Memory B cell (primary cell): ENCODE measurements around the gene HSD17B14.
"Not testable (repeated sequence)": the region's sequence is repeated elsewhere in the genome, so short reads cannot be mapped to it uniquely, and the experiment has no call there.

ENCODE experiments used
- ATAC-seq: fragments of 150-1000 bp; cut with Tn5 transposase; 2 replicates; pipeline ENCODE4 v1.10.0; 2021; ENCODE audit warnings: low read depth, mild to moderate bottlenecking, moderate library complexity
- DNase-seq, 2 donors: peaks; one replicate each; pipeline ENCODE4 v3.0.0; 2022; ENCODE audit warnings: low spot score in 2 of 2
- H3K27ac Mint-ChIP-seq: one replicate; pipeline ENCODE4 v1.8.0; 2022; ENCODE audit warnings: mild to moderate bottlenecking, moderate library complexity, mixed read lengths
- H3K27me3 Mint-ChIP-seq: one replicate; pipeline ENCODE4 v1.8.0; 2022; ENCODE audit warnings: mixed read lengths
- H3K36me3 Mint-ChIP-seq: one replicate; pipeline ENCODE4 v1.8.0; 2022; ENCODE audit warnings: mild to moderate bottlenecking, mixed read lengths
- H3K4me1 Mint-ChIP-seq: one replicate; pipeline ENCODE4 v1.8.0; 2022; ENCODE audit warnings: mixed read lengths
- H3K4me3 Mint-ChIP-seq: one replicate; pipeline ENCODE4 v1.8.0; 2022; ENCODE audit warnings: mild to moderate bottlenecking, moderate library complexity, mixed read lengths
- H3K9me3 Mint-ChIP-seq: one replicate; pipeline ENCODE4 v1.8.0; 2022; ENCODE audit warnings: mixed read lengths

The HSD17B14 gene

GRCh38 chr19:48854103-48854502 is 17.8 kb upstream of the HSD17B14 start:
- ATAC-seq (no peak), DNase-seq (no peak)
- Mint-ChIP-seq H3K4me3 (no peak overlapping the region), H3K27ac (no peak overlapping the region), H3K27me3 (no peaks in the 10 kb centered on the region), H3K4me1 (peaks cover 3% of the 10 kb centered on the region), H3K9me3 (no peaks in the 10 kb centered on the region), H3K36me3 (no peaks in the 10 kb centered on the region)

- no peak overlapping the region for H3K27ac Mint-ChIP-seq
- no peaks in the 10 kb centered on the region for H3K36me3 Mint-ChIP-seq
- no peaks in the 10 kb centered on the region for H3K9me3 Mint-ChIP-seq
- no peak overlapping the region for H3K4me3 Mint-ChIP-seq
- no peak for DNase-seq
- no peak for ATAC-seq
- H3K4me1 Mint-ChIP-seq, result no peaks in the 10 kb centered on the region
- H3K27me3 Mint-ChIP-seq, result no peaks in the 10 kb centered on the region
Observed at GRCh38 chr19:48853483-48853882, 17.2 kb upstream of the HSD17B14 start.

- H3K36me3 Mint-ChIP-seq, result no peaks in the 10 kb centered on the region
- no peak overlapping the region for H3K4me3 Mint-ChIP-seq
- H3K9me3 Mint-ChIP-seq, result no peaks in the 10 kb centered on the region
- H3K4me1 Mint-ChIP-seq, result no peaks in the 10 kb centered on the region
- ATAC-seq, result no peak
- no peak overlapping the region for H3K27ac Mint-ChIP-seq
- no peaks in the 10 kb centered on the region for H3K27me3 Mint-ChIP-seq
- no peak for DNase-seq
Observed at GRCh38 chr19:48852292-48852691, 16.0 kb upstream of the HSD17B14 start.

GRCh38 chr19:48846659-48847058 is 10.4 kb upstream of the HSD17B14 start:
- H3K27me3 Mint-ChIP-seq, H3K27ac Mint-ChIP-seq, DNase-seq, H3K4me1 Mint-ChIP-seq, H3K36me3 Mint-ChIP-seq, ATAC-seq, H3K4me3 Mint-ChIP-seq, H3K9me3 Mint-ChIP-seq: not testable (repeated sequence)

DNA sequence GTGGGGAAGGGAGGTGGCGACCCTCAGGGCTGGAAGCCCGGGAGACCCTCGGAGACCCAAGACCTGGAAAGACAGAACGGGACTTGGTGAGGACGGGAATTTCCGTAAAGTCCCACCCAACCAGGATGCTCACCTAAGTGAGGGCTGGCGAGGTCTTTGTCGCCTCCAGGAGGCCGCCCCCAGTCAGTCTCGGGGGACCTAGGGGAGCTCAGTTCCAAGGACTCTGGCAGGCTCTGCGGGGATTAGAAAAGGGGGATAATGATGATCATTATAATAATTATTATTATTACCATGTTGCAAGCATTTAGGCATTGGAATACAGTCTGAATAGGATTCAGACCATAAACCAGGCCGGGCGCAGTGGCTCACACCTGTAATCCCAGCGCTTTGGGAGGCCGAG is 9.1 kb upstream of the HSD17B14 start:
- ATAC-seq (no peak), DNase-seq (no peak)
- Mint-ChIP-seq H3K4me1 (peaks cover 2% of the 10 kb centered on the region), H3K27ac (no peak overlapping the region), H3K36me3 (no peaks in the 10 kb centered on the region), H3K27me3 (no peaks in the 10 kb centered on the region), H3K9me3 (no peaks in the 10 kb centered on the region), H3K4me3 (no peak overlapping the region)

- Mint-ChIP-seq H3K9me3 (no peaks in the 10 kb centered on the region), H3K27me3 (no peaks in the 10 kb centered on the region), H3K36me3 (no peaks in the 10 kb centered on the region), H3K4me1 (peaks cover 2% of the 10 kb centered on the region), H3K27ac (no peak overlapping the region), H3K4me3 (no peak overlapping the region)
- ATAC-seq (no peak), DNase-seq (no peak)
Observed at GRCh38 chr19:48844472-48844871, 8.2 kb upstream of the HSD17B14 start.

DNA sequence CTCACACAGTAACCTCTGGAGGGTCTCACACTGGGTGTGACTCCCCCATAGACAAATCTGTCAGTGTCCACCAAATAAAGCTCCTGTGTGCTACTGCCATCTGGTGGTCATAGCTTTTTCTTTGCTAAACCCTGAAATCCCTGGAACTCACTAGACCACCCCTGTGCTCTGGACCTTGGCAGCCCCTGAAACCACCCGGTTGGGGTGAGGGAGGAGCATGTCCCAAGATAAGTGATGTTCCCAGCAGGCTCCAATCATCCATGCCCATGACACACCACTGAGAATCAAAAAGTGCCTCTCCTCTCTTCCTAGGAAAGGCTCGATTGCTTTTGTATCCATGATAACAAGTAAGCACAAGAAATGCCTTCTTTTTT is 6.5 kb upstream of the HSD17B14 start:
- DNase-seq, result peak; percentile 65 to 67
- no peak overlapping the region for H3K4me3 Mint-ChIP-seq
- no peak overlapping the region for H3K27ac Mint-ChIP-seq
- peaks cover 2% of the 10 kb centered on the region for H3K4me1 Mint-ChIP-seq
- H3K36me3 Mint-ChIP-seq, result no peaks in the 10 kb centered on the region
- no peaks in the 10 kb centered on the region for H3K27me3 Mint-ChIP-seq
- no peaks in the 10 kb centered on the region for H3K9me3 Mint-ChIP-seq
- peak; percentile 69 for ATAC-seq

DNA sequence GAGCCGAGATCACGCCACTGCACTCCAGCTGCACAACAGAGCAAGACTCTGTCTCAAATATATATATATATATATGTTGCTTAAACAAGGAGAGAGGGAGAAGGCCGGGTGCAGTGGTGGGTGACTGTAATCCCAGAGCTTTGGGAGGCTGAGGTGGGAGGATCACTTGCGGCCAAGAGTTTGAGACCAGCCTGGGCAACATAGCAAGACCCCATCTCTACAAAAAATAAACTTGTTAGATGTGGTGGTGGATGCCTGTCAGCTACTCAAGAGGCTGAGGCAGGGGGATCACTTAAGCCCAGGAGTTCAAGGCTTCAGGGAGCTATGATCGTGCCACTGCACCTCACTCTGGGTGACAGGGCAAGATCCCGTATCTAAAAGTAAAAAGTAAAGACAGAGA is 5.3 kb upstream of the HSD17B14 start:
- Mint-ChIP-seq H3K9me3 (no peaks in the 10 kb centered on the region), H3K36me3 (no peaks in the 10 kb centered on the region), H3K4me1 (peaks cover 8% of the 10 kb centered on the region), H3K27me3 (no peaks in the 10 kb centered on the region), H3K4me3 (no peak overlapping the region), H3K27ac (no peak overlapping the region)
- DNase-seq (no peak), ATAC-seq (no peak)

- Mint-ChIP-seq H3K36me3 (no peaks in the 10 kb centered on the region), H3K4me1 (peaks cover 11% of the 10 kb centered on the region), H3K4me3 (no peak overlapping the region), H3K27ac (no peak overlapping the region), H3K9me3 (no peaks in the 10 kb centered on the region), H3K27me3 (no peaks in the 10 kb centered on the region)
- DNase-seq, result no peak
- no peak for ATAC-seq
Observed at GRCh38 chr19:48841047-48841446, 4.8 kb upstream of the HSD17B14 start.

DNA sequence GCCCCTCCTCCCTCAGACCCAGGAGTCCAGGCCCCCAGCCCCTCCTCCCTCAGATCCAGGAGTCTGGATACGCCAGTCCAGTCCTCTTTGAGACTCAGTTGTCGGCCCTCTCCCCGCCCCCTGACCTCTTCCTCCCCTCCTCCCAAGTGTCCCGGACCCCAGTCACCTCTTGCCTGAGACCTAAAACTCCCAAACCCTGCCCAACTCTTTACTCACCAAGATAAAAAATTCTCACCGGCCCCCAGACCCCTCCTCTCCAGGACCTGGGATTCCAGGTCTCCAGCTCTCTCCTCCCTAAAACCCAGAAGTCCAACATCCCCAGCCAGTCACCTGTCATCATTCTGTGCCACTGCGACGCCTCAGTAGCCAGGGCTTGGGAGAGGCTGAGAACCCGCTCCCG is 1.4 kb upstream of the HSD17B14 start:
- H3K27ac Mint-ChIP-seq, result no peak overlapping the region
- no peaks in the 10 kb centered on the region for H3K36me3 Mint-ChIP-seq
- H3K9me3 Mint-ChIP-seq, result no peaks in the 10 kb centered on the region
- peak overlapping the region; percentile 66 for H3K4me3 Mint-ChIP-seq
- no peak for ATAC-seq
- peaks cover 19% of the 10 kb centered on the region for H3K4me1 Mint-ChIP-seq
- no peaks in the 10 kb centered on the region for H3K27me3 Mint-ChIP-seq
- no peak for DNase-seq

DNA sequence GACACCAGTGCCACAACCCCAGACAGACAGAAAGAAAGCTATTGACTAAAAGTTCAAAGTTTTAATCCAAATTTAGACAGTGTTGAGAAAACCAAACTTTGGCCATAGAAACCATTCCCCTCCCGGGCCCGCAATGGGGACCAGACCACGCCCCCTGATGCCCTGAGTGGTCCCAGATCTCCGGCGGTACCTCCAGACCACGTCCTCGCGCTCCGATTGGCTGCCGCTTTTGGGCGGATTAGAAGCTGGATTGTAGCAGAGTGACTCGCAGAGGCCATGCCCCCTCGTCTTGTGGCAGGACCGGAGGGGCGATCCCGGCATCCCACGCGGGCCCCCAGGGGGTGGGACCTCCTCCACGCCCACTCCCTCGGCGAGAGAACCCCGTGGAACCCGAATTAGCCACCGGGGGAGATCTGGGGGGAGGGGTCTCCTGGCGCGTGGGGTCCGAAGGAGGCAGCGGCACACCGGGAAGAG is 797 bp upstream of the HSD17B14 start:
- Mint-ChIP-seq H3K9me3 (no peaks in the 10 kb centered on the region), H3K4me1 (peaks cover 17% of the 10 kb centered on the region), H3K4me3 (peak overlapping the region; percentile 88), H3K36me3 (no peaks in the 10 kb centered on the region), H3K27me3 (no peaks in the 10 kb centered on the region), H3K27ac (peak overlapping the region; percentile 94)
- ATAC-seq (peak; percentile 78), DNase-seq (peak; percentile 68 to 69)

GRCh38 chr19:48835734-48836088 is 580 bp downstream of the HSD17B14 start:
- peak overlapping the region; percentile 88 for H3K4me3 Mint-ChIP-seq
- H3K9me3 Mint-ChIP-seq, result no peaks in the 10 kb centered on the region
- H3K27ac Mint-ChIP-seq, result peak overlapping the region; percentile 94
- no peaks in the 10 kb centered on the region for H3K36me3 Mint-ChIP-seq
- peaks cover 17% of the 10 kb centered on the region for H3K4me1 Mint-ChIP-seq
- ATAC-seq (peak; percentile 91), DNase-seq (peak; percentile 95 to 97)
- no peaks in the 10 kb centered on the region for H3K27me3 Mint-ChIP-seq

- no peak for ATAC-seq
- Mint-ChIP-seq H3K4me1 (peaks cover 17% of the 10 kb centered on the region), H3K27ac (peak overlapping the region; percentile 32), H3K36me3 (no peaks in the 10 kb centered on the region), H3K9me3 (no peaks in the 10 kb centered on the region), H3K27me3 (no peaks in the 10 kb centered on the region), H3K4me3 (peak overlapping the region; percentile 64)
- DNase-seq, result no peak
Observed at GRCh38 chr19:48833977-48834376, 2.3 kb downstream of the HSD17B14 start.

GRCh38 chr19:48833049-48833448 is 3.2 kb downstream of the HSD17B14 start:
- Mint-ChIP-seq H3K27ac (no peak overlapping the region), H3K27me3 (no peaks in the 10 kb centered on the region), H3K36me3 (no peaks in the 10 kb centered on the region), H3K4me1 (peaks cover 17% of the 10 kb centered on the region), H3K9me3 (no peaks in the 10 kb centered on the region), H3K4me3 (no peak overlapping the region)
- ATAC-seq, result no peak
- DNase-seq, result no peak

DNA sequence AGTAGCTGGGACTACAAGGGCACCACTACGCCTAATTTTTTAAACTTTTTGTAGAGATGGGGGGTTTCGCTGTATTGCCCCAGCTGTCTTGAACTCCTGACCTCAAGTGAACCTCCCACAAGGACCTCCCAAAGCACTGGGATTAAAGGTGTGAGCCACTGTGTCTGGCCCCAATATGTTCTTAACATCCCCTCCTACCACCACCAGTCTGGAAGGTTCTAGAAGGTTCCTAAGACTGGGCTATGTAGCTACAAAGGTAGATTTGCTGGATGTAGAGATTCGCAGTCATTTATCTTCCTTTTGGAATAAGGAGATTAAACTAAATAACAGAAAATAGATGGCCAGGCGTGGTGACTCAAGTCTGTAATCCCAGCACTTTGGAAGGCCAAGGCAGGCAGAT is 5.3 kb downstream of the HSD17B14 start:
- ATAC-seq (no peak), DNase-seq (no peak)
- no peak overlapping the region for H3K27ac Mint-ChIP-seq
- H3K4me1 Mint-ChIP-seq, result peaks cover 7% of the 10 kb centered on the region
- H3K36me3 Mint-ChIP-seq, result no peaks in the 10 kb centered on the region
- H3K4me3 Mint-ChIP-seq, result no peak overlapping the region
- H3K27me3 Mint-ChIP-seq, result no peaks in the 10 kb centered on the region
- no peaks in the 10 kb centered on the region for H3K9me3 Mint-ChIP-seq

DNA sequence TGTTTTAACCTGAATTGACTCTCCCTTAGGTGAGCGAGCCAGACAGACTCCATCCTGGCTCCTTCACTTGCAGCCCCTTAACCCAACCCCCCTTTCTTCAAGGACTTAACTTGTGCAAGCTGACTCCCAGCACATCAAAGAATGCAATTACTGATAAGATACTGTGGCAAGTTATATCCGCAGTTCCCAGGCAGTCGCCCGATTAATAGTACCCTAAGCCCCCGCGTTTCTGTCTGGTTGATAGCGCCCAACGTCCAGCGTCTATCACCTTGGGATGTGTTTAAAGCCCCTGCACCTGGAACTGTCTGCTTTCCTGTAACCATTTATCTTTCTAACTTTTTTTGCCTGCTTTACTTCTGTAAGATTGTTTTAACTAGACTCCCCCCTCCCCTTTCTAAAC is 6.2 kb downstream of the HSD17B14 start:
- H3K27ac Mint-ChIP-seq, result no peak overlapping the region

More for the DNA sequence above, 6.2 kb downstream of the HSD17B14 start:
- Mint-ChIP-seq H3K9me3 (no peaks in the 10 kb centered on the region), H3K27me3 (no peaks in the 10 kb centered on the region), H3K4me3 (no peak overlapping the region), H3K36me3 (no peaks in the 10 kb centered on the region), H3K4me1 (peaks cover 3% of the 10 kb centered on the region)
- DNase-seq (no peak), ATAC-seq (no peak)
